GM21576 (cell line): ENCODE measurements around the gene MTFR1L.

Experiments
- ATAC-seq: cut with Tn5 transposase; IDR thresholded peaks from one replicate; pipeline ENCODE4 v1.9.1; 2021; ENCODE audit warnings: mild to moderate bottlenecking, moderate library complexity; ENCODE audit not compliant: unreplicated experiment

The MTFR1L gene

GRCh38 chr1:25790472-25790871 lies 29.3 kb upstream of the MTFR1L start:
- ATAC-seq: no peak

DNA sequence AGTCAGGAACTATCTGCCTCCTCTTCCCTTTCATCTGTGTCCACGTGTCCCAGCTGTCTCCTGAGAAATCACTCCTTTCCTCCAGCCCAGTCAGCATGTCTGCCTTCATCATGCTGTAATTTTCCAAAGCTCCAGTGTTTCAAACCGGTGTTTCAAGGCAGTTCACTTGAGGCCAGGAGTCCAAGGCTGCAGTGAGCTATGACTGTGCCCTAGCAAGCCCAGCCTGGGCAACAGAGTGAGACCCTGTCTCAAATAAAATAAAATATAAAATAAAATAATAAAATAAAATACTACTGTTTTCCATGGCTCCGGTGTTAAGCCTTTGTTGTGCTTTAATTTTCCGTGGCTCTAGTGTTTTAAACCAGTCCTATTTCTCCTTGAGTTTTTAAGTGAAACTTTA lies 27.6 kb upstream of the MTFR1L start:
- no peak for ATAC-seq

DNA sequence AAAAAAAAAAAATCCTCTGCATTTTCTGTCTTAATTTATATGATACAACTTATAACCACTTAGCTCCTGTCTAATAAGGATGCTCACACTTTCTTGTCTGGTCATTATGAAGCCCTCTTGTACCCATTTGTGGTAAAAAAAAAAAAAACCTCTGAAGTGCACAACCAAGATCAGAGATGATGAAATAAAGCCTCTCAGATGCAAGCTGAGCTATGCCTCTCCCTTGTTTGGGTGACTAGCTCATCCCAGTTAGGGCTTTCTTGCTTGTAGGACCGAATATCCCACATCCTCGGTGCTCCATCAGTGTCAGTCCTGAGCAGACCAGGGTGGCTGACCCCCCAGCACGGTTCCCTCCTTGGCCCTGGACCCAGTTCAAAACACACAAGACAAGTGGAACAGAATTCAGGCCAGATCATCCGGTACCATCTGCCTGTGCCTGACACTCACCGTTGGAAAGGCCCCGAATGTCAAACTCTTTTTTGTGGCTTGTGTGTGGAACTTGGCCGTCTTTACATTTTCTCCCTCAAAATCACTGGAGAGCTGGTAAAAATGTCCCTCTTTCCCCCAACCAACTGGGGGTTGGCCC lies 26.1 kb upstream of the MTFR1L start:
- no peak for ATAC-seq

- no peak for ATAC-seq
Observed at GRCh38 chr1:25794325-25794724, 25.4 kb upstream of the MTFR1L start.

DNA sequence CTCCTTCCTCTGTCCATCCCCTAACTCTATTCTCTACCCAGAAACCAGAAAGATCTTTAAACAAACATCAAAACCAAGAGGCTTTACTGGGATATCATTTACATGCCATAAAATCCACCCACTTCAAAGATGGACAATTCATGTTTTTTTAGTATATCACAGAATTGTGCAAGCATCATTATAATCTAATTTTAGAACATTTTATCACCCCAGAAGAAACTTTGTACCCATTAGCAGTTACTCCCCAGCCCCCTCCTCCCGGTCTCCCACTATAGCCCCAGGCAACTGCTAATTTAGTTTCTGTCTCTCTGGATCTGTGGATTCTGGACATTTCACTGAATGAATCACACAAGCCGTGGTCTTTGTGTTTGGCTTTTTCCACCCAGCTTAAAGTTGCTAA lies 24.5 kb upstream of the MTFR1L start:
- no peak for ATAC-seq

- no peak for ATAC-seq
Observed at GRCh38 chr1:25795946-25796810, 23.6 kb upstream of the MTFR1L start.

DNA sequence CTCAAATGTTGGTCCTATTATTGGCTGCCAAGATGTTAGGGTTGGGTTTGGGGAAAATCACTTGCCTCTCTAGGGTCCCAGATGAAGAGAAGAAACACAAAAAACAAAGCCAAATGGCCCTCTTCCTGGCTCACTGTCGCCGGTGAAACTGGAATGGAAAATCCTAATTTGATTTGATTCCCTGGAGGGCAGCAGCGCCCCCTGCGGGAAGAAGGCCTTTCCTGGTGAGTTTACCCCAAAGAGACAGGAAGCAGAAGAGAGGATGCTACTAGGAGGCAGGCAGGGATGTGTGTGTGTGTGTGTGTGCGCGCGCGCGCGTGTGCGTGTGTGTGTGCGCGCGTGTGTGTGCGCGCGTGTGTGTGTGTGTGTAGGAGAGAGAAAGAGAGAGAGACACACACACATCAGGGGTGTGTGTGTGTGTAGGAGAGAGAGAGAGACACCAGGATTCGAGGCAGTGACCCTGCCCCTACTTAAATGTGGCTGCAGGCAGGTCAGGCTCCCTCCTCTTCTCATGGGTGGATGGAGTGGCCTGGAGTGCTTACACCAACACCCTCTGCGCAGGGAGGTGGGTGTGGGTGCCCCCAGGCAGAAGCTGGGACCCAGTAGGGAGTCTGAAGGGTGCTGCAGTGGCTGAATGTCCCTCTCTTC lies 22.8 kb upstream of the MTFR1L start:
- ATAC-seq: no peak

DNA sequence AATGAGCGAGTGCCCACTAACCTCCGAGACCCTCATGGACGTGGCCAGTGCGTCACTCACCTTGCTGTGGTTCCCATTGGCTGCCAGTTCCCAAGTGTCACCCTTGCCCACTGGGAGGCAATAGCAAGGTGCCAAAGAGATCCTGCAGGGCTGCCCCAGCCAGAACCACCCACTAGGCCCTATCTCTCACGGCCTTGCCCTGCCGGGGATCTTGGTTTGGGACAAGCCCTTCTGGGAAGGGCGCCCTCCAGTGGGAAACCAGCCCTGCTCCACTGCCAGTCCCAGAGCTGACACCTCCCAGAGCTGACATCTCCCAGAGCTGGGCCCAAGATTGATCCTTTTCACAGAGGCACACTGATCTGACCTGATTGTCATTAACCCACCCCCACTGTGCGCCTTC lies 21.8 kb upstream of the MTFR1L start:
- no peak for ATAC-seq

GRCh38 chr1:25798666-25799351 lies 20.9 kb upstream of the MTFR1L start:
- no peak for ATAC-seq

DNA sequence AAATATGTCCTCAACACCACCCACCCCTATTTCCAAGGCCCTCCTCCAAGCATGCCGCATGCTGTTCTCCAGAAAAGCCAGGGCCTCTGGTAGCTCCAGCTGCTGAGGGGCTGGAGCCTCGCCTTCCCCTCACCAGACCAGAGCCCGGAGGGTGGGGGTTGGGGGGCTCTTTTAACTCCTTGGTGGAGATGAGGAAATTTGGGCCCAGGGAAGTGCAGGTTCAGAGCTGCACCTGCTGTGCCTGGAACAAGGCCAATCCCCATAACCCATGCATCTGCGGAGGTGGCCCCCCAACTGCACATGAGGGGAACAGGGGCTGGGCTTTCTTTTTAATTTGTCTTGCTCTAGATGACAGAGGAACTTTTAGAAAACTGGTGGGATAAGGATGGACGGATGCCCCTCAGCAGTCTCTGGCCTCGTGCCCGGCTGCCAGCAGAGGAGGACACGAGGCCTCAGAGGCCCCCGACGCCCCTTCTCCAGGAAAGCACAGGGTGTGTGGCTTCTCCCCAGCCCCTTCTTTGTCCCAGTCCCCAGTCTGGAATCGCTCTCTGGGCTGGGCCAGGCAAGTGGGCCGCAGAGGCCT lies 20.3 kb upstream of the MTFR1L start:
- ATAC-seq: no peak

DNA sequence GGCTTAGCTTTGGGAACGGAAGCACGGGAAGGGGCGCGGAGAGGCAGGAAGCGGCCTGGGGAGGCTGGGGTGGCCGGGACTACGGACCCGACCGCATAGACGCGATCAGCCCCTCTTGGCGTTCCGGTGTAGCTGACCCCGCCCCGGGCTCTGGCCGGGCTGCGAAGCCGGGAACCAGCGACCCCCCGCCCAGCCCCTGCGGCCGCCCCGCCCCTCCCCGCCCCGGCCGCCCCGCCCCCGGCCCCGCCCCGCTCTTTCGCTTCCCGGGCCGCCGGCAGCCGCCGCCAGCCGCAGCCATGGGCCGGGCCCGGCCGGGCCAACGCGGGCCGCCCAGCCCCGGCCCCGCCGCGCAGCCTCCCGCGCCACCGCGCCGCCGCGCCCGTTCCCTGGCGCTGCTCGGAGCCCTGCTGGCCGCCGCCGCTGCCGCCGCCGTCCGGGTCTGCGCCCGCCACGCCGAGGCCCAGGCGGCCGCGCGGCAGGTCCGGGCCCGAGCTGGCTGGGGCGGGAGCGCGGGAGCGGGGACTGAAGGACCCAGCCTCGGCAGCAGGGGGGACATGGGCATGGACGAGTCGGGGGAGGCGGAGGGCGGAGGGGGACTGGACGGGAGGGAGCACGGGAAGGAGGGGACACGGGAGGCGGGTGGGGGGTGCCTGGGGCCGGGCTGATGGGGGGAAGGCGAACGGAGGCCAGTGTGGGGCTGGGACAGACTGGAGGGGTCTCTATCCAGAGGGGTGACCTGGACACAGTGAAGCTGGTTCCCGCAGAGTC lies 19.6 kb upstream of the MTFR1L start, which contains the start of gene SELENON:
SELENON (plus strand) TSS at position 259 of the 768 bp plus-strand sequence; CDS start at position 297, 38 bp downstream.
- ATAC-seq: no peak

GRCh38 chr1:25800703-25801377 lies 18.9 kb upstream of the MTFR1L start:
- ATAC-seq: no peak

- peak; percentile 47 for ATAC-seq
Observed at GRCh38 chr1:25802915-25803314, 16.8 kb upstream of the MTFR1L start.

GRCh38 chr1:25803368-25803767 lies 16.4 kb upstream of the MTFR1L start:
- no peak for ATAC-seq

DNA sequence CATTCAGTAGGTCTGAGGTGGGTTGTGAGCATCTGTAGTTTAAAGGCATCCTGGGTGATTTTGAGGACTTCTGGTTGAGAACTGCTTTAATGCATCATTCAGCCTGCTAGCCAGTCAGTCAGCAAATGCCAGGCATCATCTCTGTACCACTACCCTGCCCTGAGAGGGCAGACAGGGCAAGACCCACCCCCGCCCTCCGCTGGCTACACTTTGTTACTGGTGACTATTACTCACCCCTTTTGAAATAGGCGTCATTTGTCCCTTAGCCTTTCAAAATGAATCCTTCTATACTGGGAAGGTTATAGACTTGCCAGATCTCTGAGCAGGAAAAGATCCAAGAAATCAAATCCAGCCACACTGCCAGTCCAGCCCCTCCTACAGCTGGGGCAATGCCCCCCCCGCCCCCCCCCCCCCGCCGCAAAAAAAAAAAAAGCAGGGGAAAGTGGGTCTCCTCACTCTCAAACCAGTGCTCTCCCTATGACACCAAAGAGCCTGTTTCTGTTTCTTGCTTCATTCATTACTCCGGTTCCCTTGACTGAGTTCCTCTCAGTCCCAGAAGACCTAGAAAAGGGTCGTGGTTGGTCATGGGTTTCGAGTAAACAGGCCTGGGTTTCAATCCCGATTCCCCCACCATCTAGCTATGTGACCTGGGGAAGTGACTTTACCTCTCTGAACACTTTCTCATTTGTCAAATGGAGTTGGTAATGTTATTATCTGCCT lies 15.3 kb upstream of the MTFR1L start:
- no peak for ATAC-seq

GRCh38 chr1:25804964-25805862 lies 14.5 kb upstream of the MTFR1L start:
- ATAC-seq: no peak

DNA sequence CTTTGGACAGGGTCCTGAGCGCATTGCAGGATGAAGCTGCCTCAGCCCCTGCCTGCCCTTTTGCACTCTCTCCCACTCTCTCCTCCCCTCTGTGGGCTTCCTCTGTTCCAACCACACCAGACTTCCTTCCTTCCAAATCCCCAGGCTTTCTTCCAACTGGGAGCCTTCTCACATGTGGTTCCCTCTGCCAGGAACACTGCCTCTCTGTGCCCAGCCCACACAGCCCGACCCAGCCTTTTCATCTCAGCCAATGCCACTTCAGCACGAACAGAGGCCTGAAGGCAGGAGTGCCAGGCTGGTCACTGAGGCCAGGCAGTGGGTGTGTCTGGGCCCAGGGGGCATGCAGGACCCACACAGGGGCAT lies 13.9 kb upstream of the MTFR1L start:
- ATAC-seq: no peak

DNA sequence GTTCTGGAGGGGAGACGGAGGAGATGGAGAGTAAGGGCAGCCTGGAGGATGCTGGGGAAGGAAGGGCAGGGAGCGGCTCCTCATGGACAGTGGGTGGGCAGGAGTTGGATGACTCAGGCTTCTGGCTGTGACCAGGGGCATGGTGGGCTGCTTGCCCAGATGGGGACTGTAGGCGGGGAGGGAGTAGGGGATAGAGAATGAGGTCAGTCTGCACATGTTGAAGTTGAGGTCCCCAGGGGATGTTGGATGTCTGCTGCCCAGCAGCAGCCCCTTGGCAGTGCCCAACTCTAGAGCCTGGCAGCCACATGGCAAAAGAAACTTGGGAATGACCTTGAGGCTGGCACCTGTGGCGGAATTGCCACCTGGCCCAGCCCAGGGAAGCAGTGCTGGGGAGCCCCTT lies 13.3 kb upstream of the MTFR1L start:
- ATAC-seq: no peak
